SK-N-SH (cell line): ENCODE measurements around the gene FXR2. TPM values are rescaled to one million over a fixed set of nuclear protein-coding genes. Genes with fewer than 3 reads are reported as not detected.

Experiments used
- CTCF ChIA-PET: fragments of 300-600, 350-600 bp; formaldehyde crosslinking; extraction: SDS; loops from one replicate; lab custom pipeline; 2021; lab: Yijun Ruan, JAX
- POLR2A ChIA-PET: fragments of 350-600 bp; sonication (Branson Sonifier 250); formaldehyde crosslinking; extraction: SDS; loops from one replicate; lab custom pipeline; 2020; ENCODE audit warnings: antibody characterized with exemption, inconsistent platforms; lab: Yijun Ruan, JAX
- DNase-seq: peaks from one replicate; pipeline ENCODE4 v3.0.0; 2012
- H2AFZ ChIP-seq: fragments of 200-600 bp; sonication (generic); 2 replicates; pipeline ENCODE4 v1.8.1; 2016; ENCODE audit warnings: antibody characterized with exemption, mild to moderate bottlenecking, low read depth
- H3F3A ChIP-seq: fragments of 200-600 bp; sonication (generic); replicated peaks from 2 replicates; pipeline ENCODE3; 2016; ENCODE audit warnings: antibody characterized with exemption, mild to moderate bottlenecking; ENCODE audit not compliant: insufficient read depth
- H3K27ac ChIP-seq, 2 experiments: fragments of 200-500 bp in 1 of 2; fragments of 200-600 bp in 1 of 2; sonication (Bioruptor generic) in 1 of 2; sonication (generic), shearing (Covaris generic) in 1 of 2; 2 replicates each; pipeline versions ENCODE4 v1.5.1 to v1.6.1; 2014 to 2016; ENCODE audit warnings: low read depth in 2 of 2, inconsistent platforms in 1 of 2, low read length in 1 of 2, mild to moderate bottlenecking in 1 of 2, mixed read lengths in 1 of 2
- H3K27me3 ChIP-seq: fragments of 200-600 bp; sonication (generic), shearing (Covaris generic); 2 replicates; pipeline ENCODE4 v1.6.1; 2016; ENCODE audit warnings: mixed run types; ENCODE audit not compliant: insufficient read depth
- H3K36me3 ChIP-seq, 2 experiments: fragments of 200-500 bp in 1 of 2; fragments of 200-600 bp in 1 of 2; sonication (Bioruptor generic) in 1 of 2; sonication (generic) in 1 of 2; replicated peaks in 1 of 2; 2 replicates each; pipeline versions ENCODE3 to v1.5.1; 2014 to 2016; ENCODE audit warnings: low read length in 1 of 2, mild to moderate bottlenecking in 1 of 2; ENCODE audit not compliant: insufficient read depth in 2 of 2, control insufficient read depth in 1 of 2
- H3K4me1 ChIP-seq, 2 experiments: fragments of 200-500 bp in 1 of 2; fragments of 200-600 bp in 1 of 2; sonication (Bioruptor generic) in 1 of 2; sonication (generic), shearing (Covaris generic) in 1 of 2; 2 replicates each; pipeline versions ENCODE4 v1.5.1 to v1.6.1; 2014 to 2016; ENCODE audit warnings: low read depth in 1 of 2, low read length in 1 of 2, mixed run types in 1 of 2; ENCODE audit not compliant: insufficient read depth in 2 of 2, control insufficient read depth in 1 of 2
- H3K4me2 ChIP-seq: fragments of 200-600 bp; sonication (generic), shearing (Covaris generic); 2 replicates; pipeline ENCODE4 v1.6.1; 2017; ENCODE audit warnings: mixed run types
- H3K4me3 ChIP-seq, 2 experiments: fragments of 200-500 bp in 1 of 2; fragments of 200-600 bp in 1 of 2; sonication (Bioruptor generic) in 1 of 2; sonication (generic), shearing (Covaris generic) in 1 of 2; 2 replicates each; pipeline versions ENCODE4 v1.5.1 to v1.8.1; 2014 to 2016; ENCODE audit warnings: low read depth in 2 of 2, inconsistent platforms in 1 of 2, low read length in 1 of 2, mild to moderate bottlenecking in 1 of 2, mixed read lengths in 1 of 2, moderate library complexity in 1 of 2
- H3K79me2 ChIP-seq: fragments of 200-600 bp; sonication (generic); 2 replicates; pipeline ENCODE4 v1.8.1; 2017; ENCODE audit warnings: mild to moderate bottlenecking; ENCODE audit not compliant: insufficient read depth
- H3K9ac ChIP-seq: fragments of 200-600 bp; sonication (generic); 2 replicates; pipeline ENCODE4 v1.6.1; 2017; ENCODE audit warnings: mixed run types
- H3K9me2 ChIP-seq: fragments of 200-600 bp; sonication (generic); 2 replicates; pipeline ENCODE4 v1.6.1; 2017; ENCODE audit warnings: mixed run types
- H3K9me3 ChIP-seq: fragments of 200-600 bp; sonication (generic); 2 replicates; pipeline ENCODE4 v1.6.1; 2017; ENCODE audit warnings: mixed run types, mild to moderate bottlenecking, moderate library complexity
- H4K20me1 ChIP-seq: fragments of 200-600 bp; sonication (generic); 2 replicates; pipeline ENCODE4 v1.6.1; 2017; ENCODE audit warnings: mild to moderate bottlenecking, mixed run types; ENCODE audit not compliant: insufficient read depth
- ELF1 ChIP-seq: IDR thresholded peaks from 2 replicates; pipeline ENCODE4 v1.4.0; 2012
- EP300 ChIP-seq, 2 experiments: IDR thresholded peaks; 2 replicates each; pipeline versions ENCODE4 v1.4.0 to v1.6.1; 2012; ENCODE audit warnings: borderline replicate concordance in 1 of 2, low read depth in 1 of 2, low read length in 1 of 2
- EZH2phosphoT487 ChIP-seq: fragments of 200-600 bp; sonication (generic); IDR thresholded peaks from 2 replicates; pipeline ENCODE4 v1.6.1; 2017; ENCODE audit warnings: low read depth, mixed run types, mild to moderate bottlenecking, antibody characterized with exemption, moderate library complexity, borderline replicate concordance
- GABPA ChIP-seq: IDR thresholded peaks from 2 replicates; pipeline ENCODE4 v1.4.0; 2012; ENCODE audit warnings: low read depth, mild to moderate bottlenecking
- GATA2 ChIP-seq: sonication (generic); formaldehyde crosslinking; IDR thresholded peaks from 2 replicates; pipeline ENCODE4 v1.5.0; 2020; ENCODE audit warnings: mild to moderate bottlenecking, missing genetic modification reagents
- JUND ChIP-seq: IDR thresholded peaks from 2 replicates; pipeline ENCODE4 v1.4.0; 2012
- RCOR1 ChIP-seq: fragments of 150-350 bp; IDR thresholded peaks from 2 replicates; pipeline ENCODE4 v1.6.1; 2017; ENCODE audit warnings: antibody characterized with exemption, low read length
- RXRA ChIP-seq: IDR thresholded peaks from 2 replicates; pipeline ENCODE4 v1.4.0; 2012; ENCODE audit warnings: low read depth, mild to moderate bottlenecking, borderline replicate concordance
- SMC3 ChIP-seq: IDR thresholded peaks from 2 replicates; pipeline ENCODE4 v1.6.1; 2012; ENCODE audit warnings: low read depth, low read length, improper control_type of control experiment
- TAF1 ChIP-seq: IDR thresholded peaks from 2 replicates; pipeline ENCODE4 v1.6.1; 2012; ENCODE audit warnings: low read depth, mild to moderate bottlenecking, low read length, moderate library complexity, borderline replicate concordance
- YY1 ChIP-seq: IDR thresholded peaks from 2 replicates; pipeline ENCODE4 v1.4.0; 2012; ENCODE audit warnings: low read depth, mild to moderate bottlenecking
- WGBS: methylation state at CpG from one replicate; pipeline ENCODE4 v1.1.6; 2017; ENCODE audit warnings: low lambda C conversion rate; 5-methylcytosine and 5-hydroxymethylcytosine counted together
- polyA plus RNA-seq, 3 experiments: library from polyadenylated mRNA; depleted of rRNA; stranded (reverse); fragments of >200 nt; gene quantifications; 2 replicates each; pipeline ENCODE4 v1.2.3, GENCODE V29; 2012
- TF ChIP-seq, protein P1 (sequence below): fragments of 150-350 bp; IDR thresholded peaks from 2 replicates; pipeline ENCODE4 v1.6.1; 2017; ENCODE audit warnings: antibody characterized with exemption, low read length, low read depth, borderline replicate concordance
- TF ChIP-seq, protein P2 (sequence below): IDR thresholded peaks from 2 replicates; pipeline ENCODE4 v1.4.0; 2012; ENCODE audit warnings: low read depth, borderline replicate concordance
- TF ChIP-seq, protein P3 (sequence below): fragments of 150-350 bp; IDR thresholded peaks from 2 replicates; pipeline ENCODE4 v1.6.1; 2016; ENCODE audit warnings: mild to moderate bottlenecking, low read depth, low read length

FXR2 gene
- polyA plus RNA-seq, 1 of the 3 experiments (the other 2 are of a cell fraction), result 56.4 TPM

DNA sequence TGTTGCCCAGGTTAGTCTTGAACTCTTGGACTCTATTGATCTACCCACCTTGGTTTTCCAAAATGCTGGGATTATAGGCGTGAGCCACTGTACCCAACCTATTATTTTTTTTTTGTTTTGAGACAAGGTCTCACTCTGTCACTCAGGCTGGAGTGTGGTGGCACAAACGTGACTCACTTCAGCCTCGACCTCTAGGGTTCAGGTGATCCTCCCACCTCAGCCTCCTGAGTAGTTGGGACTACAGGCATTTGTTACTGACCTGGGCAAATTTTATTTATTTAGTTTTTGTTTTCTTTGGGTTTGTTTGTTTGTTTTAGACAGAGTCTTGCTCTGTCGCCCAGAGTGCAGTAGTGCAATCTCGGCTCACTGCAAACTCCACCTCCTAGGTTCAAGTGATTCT lies 9.0 kb upstream of the FXR2 start:
- H3K9me3 ChIP-seq, result no peaks in the 10 kb centered on the region
- H2AFZ ChIP-seq, result no peak overlapping the region
- no peak overlapping the region for H3K9ac ChIP-seq
- no peak overlapping the region for H3K27ac ChIP-seq
- H3K4me1 ChIP-seq, result peaks cover 0 to 9% of the 10 kb centered on the region in 2 experiments; a peak in 1 of 4 replicates
- no peak for TF ChIP-seq RXRA
- no peaks in the 10 kb centered on the region for H4K20me1 ChIP-seq
- H3K9me2 ChIP-seq, result no peaks in the 10 kb centered on the region
- no peaks in the 10 kb centered on the region for H3F3A ChIP-seq
- no peaks in the 10 kb centered on the region for H3K36me3 ChIP-seq
- H3K27me3 ChIP-seq, result no peaks in the 10 kb centered on the region
- WGBS, result 75% methylated on average over 5 of the region's 5 CpGs
- DNase-seq, result no peak
- H3K79me2 ChIP-seq, result peaks cover 10% of the 10 kb centered on the region; the same call in 1 of the 2 replicates
- H3K4me3 ChIP-seq, result no peak overlapping the region
- CTCF ChIA-PET, result no interaction called here
- POLR2A ChIA-PET, result no interaction called here
- H3K4me2 ChIP-seq, result no peak overlapping the region

DNA sequence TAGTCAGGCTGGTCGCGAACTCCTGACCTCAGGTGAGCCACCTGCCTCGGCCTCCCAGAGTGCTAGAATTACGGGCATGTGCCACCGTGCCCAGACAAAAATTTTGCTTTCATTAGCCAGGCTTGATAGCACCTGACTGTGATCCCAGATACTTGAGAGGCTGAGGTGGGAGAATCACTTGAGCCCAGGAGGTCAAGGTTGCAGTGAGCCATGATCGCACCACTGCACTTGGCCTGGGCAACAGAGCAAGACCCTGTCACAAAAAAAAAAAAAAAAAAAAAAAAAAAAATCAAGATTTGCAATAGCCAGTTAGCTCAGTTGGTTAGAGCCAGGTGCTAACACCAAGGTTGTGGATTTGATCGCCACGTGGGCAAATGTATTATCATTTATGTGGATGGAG lies 6.1 kb upstream of the FXR2 start:
- POLR2A ChIA-PET, result no interaction called here
- WGBS, result 93% methylated on average over 8 of the region's 8 CpGs
- CTCF ChIA-PET, result interaction anchor here (3.6 kb wide), 1 partner anchor 67 kb away, joined by 16 read pairs; the partner anchor contains the start of genes TP53 and WRAP53

More for the DNA sequence above, 6.1 kb upstream of the FXR2 start:
- H3K27me3 ChIP-seq, result no peaks in the 10 kb centered on the region
- H3K27ac ChIP-seq, result no peak overlapping the region
- H3K79me2 ChIP-seq, result 0 out of 2 replicates have a peak, but pooled peaks cover 2% of the 10 kb centered on the region
- no peak overlapping the region for H3K4me2 ChIP-seq
- H3F3A ChIP-seq, result no peaks in the 10 kb centered on the region
- H2AFZ ChIP-seq, result no peak overlapping the region
- H3K4me1 ChIP-seq, result no peaks in the 10 kb centered on the region
- no peak overlapping the region for H3K9ac ChIP-seq
- H3K9me2 ChIP-seq, result no peaks in the 10 kb centered on the region
- no peak overlapping the region for H3K4me3 ChIP-seq
- no peaks in the 10 kb centered on the region for H3K36me3 ChIP-seq
- DNase-seq, result no peak
- no peaks in the 10 kb centered on the region for H4K20me1 ChIP-seq
- H3K9me3 ChIP-seq, result no peaks in the 10 kb centered on the region
- no peak for TF ChIP-seq GATA2
- no peak for TF ChIP-seq YY1
- no peak for TF ChIP-seq TAF1
- no peak for TF ChIP-seq RCOR1
- no peak for TF ChIP-seq GABPA
- no peak for TF ChIP-seq SMC3
- no peak for TF ChIP-seq ELF1
- no peak for TF ChIP-seq JUND
- no peak for TF ChIP-seq EZH2phosphoT487
- TF ChIP-seq, protein P1, sequence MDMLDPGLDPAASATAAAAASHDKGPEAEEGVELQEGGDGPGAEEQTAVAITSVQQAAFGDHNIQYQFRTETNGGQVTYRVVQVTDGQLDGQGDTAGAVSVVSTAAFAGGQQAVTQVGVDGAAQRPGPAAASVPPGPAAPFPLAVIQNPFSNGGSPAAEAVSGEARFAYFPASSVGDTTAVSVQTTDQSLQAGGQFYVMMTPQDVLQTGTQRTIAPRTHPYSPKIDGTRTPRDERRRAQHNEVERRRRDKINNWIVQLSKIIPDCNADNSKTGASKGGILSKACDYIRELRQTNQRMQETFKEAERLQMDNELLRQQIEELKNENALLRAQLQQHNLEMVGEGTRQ, result no peak
- TF ChIP-seq, protein P2, sequence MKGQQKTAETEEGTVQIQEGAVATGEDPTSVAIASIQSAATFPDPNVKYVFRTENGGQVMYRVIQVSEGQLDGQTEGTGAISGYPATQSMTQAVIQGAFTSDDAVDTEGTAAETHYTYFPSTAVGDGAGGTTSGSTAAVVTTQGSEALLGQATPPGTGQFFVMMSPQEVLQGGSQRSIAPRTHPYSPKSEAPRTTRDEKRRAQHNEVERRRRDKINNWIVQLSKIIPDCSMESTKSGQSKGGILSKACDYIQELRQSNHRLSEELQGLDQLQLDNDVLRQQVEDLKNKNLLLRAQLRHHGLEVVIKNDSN, result no peak
- no peak for TF ChIP-seq EP300 (IDR thresholded peaks at IDR 0.05; ENCODE audit: borderline replicate concordance in 1 of 2, low read depth in 1 of 2, low read length in 1 of 2)
- TF ChIP-seq, protein P3, sequence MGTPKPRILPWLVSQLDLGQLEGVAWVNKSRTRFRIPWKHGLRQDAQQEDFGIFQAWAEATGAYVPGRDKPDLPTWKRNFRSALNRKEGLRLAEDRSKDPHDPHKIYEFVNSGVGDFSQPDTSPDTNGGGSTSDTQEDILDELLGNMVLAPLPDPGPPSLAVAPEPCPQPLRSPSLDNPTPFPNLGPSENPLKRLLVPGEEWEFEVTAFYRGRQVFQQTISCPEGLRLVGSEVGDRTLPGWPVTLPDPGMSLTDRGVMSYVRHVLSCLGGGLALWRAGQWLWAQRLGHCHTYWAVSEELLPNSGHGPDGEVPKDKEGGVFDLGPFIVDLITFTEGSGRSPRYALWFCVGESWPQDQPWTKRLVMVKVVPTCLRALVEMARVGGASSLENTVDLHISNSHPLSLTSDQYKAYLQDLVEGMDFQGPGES, result no peak
